Mesothelial cell of epicardium (in vitro differentiated cells): ENCODE measurements around the gene SEPHS1. TPM values are rescaled to one million over a fixed set of nuclear protein-coding genes. Genes with fewer than 3 reads are reported as not detected.
A peak's percentile ranks its signal among the peaks of the same experiment; 100 is the strongest.

ENCODE experiments used
- DNase-seq, 2 experiments: peaks; one replicate each; pipeline ENCODE4 v3.0.0; 2021; ENCODE audit warnings: low spot score in 2 of 2; ENCODE audit not compliant: unreplicated experiment in 2 of 2
- H3K27ac Mint-ChIP-seq: 2 replicates; pipeline ENCODE4 v1.8.0; 2021; ENCODE audit warnings: mixed read lengths
- H3K27me3 Mint-ChIP-seq: 2 replicates; pipeline ENCODE4 v1.8.0; 2021; ENCODE audit warnings: low read depth, mixed read lengths
- H3K36me3 Mint-ChIP-seq: 2 replicates; pipeline ENCODE4 v1.8.0; 2021; ENCODE audit warnings: mixed read lengths
- H3K4me1 Mint-ChIP-seq: 2 replicates; pipeline ENCODE4 v1.8.0; 2021; ENCODE audit warnings: mixed read lengths
- H3K4me3 Mint-ChIP-seq: 2 replicates; pipeline ENCODE4 v1.8.0; 2021; ENCODE audit warnings: mild to moderate bottlenecking, moderate library complexity, mixed read lengths
- H3K9me3 Mint-ChIP-seq: 2 replicates; pipeline ENCODE4 v1.8.0; 2021; ENCODE audit warnings: mixed read lengths
- total RNA-seq: library from RNA; stranded (reverse); gene quantifications from 3 replicates; pipeline ENCODE4 v1.2.1, GENCODE V29; 2021
- TF ChIP-seq, protein P1 (sequence below): fragments of 200-600 bp; sonication (generic); IDR thresholded peaks from one replicate; pipeline ENCODE4 v1.5.0; 2021; ENCODE audit warnings: antibody characterized with exemption; ENCODE audit not compliant: unreplicated experiment

Gene SEPHS1
- total RNA-seq, 1 donor from 2014 or later: 80.4 TPM

DNA sequence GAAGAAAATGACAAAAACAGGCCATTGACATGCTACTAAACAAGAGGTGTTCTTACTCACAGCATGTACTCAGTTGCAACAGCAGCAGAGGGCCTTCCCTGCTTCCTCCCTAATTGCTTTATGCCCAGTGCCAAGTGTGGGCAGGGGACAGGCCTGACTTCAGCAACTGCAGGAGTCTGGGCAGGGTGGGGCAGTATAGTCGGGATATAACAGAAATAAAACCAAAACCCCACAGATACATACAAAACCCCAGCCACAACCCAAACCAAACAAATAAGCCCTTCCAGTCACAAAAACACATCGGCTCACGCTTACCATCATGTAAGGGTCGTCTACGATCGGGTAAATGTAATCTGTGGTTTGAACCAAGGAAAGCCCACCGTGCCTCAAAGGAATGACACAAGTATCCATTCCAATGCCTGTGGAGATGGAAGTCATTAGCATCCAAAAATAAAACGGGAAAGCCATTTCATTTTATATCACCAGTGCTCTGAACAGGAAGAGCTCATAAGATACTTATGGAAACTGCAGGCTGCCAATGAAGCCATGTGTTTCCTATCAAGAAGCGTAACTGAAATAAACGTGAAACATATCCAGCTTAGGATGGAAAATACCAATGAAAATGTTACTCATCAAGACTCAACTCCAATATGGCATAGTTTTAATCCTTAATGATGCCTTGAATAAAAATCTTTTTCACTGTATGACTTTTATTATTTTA, 9.5 kb downstream of the SEPHS1 start:
- Mint-ChIP-seq H3K36me3 (peaks cover 29% of the 10 kb centered on the region), H3K27ac (peak overlapping the region; percentile 71), H3K27me3 (no peaks in the 10 kb centered on the region), H3K4me3 (no peak overlapping the region), H3K9me3 (no peaks in the 10 kb centered on the region), H3K4me1 (peaks cover 19% of the 10 kb centered on the region)
- DNase-seq: no peak
- TF ChIP-seq, protein P1, sequence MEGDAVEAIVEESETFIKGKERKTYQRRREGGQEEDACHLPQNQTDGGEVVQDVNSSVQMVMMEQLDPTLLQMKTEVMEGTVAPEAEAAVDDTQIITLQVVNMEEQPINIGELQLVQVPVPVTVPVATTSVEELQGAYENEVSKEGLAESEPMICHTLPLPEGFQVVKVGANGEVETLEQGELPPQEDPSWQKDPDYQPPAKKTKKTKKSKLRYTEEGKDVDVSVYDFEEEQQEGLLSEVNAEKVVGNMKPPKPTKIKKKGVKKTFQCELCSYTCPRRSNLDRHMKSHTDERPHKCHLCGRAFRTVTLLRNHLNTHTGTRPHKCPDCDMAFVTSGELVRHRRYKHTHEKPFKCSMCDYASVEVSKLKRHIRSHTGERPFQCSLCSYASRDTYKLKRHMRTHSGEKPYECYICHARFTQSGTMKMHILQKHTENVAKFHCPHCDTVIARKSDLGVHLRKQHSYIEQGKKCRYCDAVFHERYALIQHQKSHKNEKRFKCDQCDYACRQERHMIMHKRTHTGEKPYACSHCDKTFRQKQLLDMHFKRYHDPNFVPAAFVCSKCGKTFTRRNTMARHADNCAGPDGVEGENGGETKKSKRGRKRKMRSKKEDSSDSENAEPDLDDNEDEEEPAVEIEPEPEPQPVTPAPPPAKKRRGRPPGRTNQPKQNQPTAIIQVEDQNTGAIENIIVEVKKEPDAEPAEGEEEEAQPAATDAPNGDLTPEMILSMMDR: no peak

DNA sequence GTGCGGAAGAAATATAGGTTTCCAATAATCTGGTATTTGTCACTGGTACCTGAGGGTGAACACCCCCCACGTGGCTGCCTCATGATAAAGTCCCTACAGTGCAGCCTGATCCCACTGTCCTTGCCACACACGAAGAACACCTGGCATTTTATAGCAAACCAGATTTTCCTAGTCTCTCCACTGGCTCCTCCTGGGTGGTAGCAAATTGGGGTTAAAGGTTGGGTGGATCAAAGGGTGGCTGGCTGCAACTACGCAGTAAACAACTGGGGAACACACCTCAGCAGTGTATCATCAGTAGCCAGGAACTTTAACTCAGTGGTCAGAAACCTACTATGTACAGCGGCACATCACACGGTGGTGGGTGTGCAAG, 10.3 kb downstream of the SEPHS1 start:
- TF ChIP-seq, protein P1: no peak
- Mint-ChIP-seq H3K36me3 (peaks cover 30% of the 10 kb centered on the region), H3K4me1 (peaks cover 19% of the 10 kb centered on the region), H3K9me3 (no peaks in the 10 kb centered on the region), H3K4me3 (no peak overlapping the region), H3K27me3 (no peaks in the 10 kb centered on the region), H3K27ac (no peak overlapping the region)
- no peak for DNase-seq

DNA sequence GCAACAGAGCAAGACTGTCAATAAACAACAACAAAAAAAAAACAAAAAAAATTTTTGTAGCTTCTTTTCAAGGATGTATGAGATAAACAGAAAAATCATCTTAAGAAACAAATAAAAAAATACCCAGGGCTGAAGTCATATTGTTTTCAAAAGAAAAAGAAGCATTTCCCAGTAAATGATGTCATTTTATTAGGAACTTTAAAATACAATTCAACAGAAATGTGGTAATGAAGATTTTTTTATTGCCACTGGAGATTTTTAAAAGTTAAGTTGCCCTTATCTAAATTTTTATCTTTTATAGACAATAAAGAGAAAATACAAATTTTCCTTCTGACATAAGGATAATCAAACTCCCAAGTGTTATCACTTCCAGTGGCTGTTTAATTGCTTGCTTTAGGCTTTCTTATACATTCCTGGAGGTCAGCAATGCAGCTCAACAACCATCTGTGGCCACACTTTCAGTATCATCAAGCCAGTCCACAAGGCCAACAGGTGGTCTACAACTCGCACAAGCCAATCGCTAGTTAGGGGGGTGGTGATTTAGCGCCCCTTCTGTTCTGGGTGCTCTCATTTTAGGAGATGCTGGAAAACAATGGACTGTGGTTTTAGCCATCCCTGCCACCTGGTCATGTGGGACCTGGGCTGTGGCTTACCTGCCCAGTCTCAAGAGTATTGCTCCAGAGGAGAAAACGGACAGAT, 10.8 kb downstream of the SEPHS1 start:
- Mint-ChIP-seq H3K27ac (no peak overlapping the region), H3K27me3 (no peaks in the 10 kb centered on the region)

DNA sequence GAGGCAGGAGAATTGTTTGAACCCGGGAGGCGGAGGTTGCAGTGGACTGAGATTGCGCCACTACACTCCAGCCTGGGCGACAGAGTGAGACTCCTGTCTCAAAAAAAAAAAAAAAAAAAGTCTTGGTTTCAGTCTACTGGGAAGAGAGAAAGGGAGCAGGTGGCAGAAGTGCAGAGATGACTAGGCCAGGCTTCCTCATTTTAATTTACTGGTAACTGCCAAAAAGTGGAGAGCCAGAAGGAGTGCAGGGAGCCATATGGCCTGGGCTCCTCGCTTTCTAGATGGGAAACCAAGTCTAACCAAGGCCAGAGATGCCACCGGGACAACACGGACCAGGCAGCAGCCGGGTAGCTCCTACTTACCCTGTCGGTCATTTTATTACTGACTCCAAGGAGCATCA, 12.2 kb downstream of the SEPHS1 start:
- no peaks in the 10 kb centered on the region for H3K9me3 Mint-ChIP-seq
- H3K36me3 Mint-ChIP-seq: peaks cover 44% of the 10 kb centered on the region
- TF ChIP-seq, protein P1: no peak
- no peak for DNase-seq
- H3K4me1 Mint-ChIP-seq: peaks cover 19% of the 10 kb centered on the region
- H3K27me3 Mint-ChIP-seq: no peaks in the 10 kb centered on the region
- no peak overlapping the region for H3K27ac Mint-ChIP-seq
- H3K4me3 Mint-ChIP-seq: no peak overlapping the region

More for the DNA sequence above, 10.8 kb downstream of the SEPHS1 start:
- DNase-seq: no peak
- peaks cover 19% of the 10 kb centered on the region for H3K4me1 Mint-ChIP-seq
- H3K9me3 Mint-ChIP-seq: no peaks in the 10 kb centered on the region
- H3K36me3 Mint-ChIP-seq: peaks cover 32% of the 10 kb centered on the region
- H3K4me3 Mint-ChIP-seq: no peak overlapping the region
- TF ChIP-seq, protein P1: no peak

DNA sequence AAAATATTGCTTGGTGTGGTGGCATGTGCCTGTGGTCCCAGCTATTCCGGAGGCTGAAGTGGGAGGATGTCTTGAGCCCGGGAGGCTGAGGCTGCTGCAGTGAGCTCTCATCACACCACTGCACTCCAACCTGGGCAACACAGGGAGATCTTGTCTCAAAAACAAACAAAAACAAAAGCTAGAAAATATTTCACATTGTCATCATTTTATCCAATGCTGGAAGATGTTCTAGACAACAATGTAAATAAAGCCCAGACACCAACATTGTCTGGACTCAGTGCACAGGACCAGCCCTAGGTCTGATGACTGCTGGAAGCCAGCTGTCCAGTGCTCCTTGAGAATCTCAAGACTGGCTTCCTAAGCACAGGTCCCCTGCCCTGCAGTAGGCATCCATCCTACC, 13.5 kb downstream of the SEPHS1 start:
- Mint-ChIP-seq H3K27ac (no peak overlapping the region), H3K4me1 (peaks cover 11% of the 10 kb centered on the region), H3K27me3 (no peaks in the 10 kb centered on the region), H3K36me3 (peaks cover 54% of the 10 kb centered on the region), H3K4me3 (no peak overlapping the region), H3K9me3 (no peaks in the 10 kb centered on the region)
- DNase-seq: no peak
- TF ChIP-seq, protein P1: no peak
